H1 (cell line): Measurements from ENCODE around the gene SVEP1. TPM values are rescaled to one million over a fixed set of nuclear protein-coding genes. Genes with fewer than 3 reads are reported as not detected.

Experiments
- CTCF ChIA-PET: fragments of 300-600 bp; sonication (Branson Sonifier 250); formaldehyde crosslinking; loops from one replicate; lab custom pipeline; 2021; ENCODE audit not compliant: partially characterized antibody; lab: Charles Lee
- POLR2A ChIA-PET: fragments of 300-600 bp; sonication (Branson Sonifier 250); formaldehyde crosslinking; loops from one replicate; lab custom pipeline; 2021; ENCODE audit warnings: inconsistent platforms; ENCODE audit not compliant: partially characterized antibody; lab: Charles Lee
- DNase-seq, 2 experiments: peaks; one replicate each; pipeline versions ENCODE4 v3.0.0 to v3.0.0-alpha.2; 2010 to 2022; ENCODE audit warnings: low spot score in 2 of 2, low read depth in 1 of 2, mixed read lengths in 1 of 2
- FAIRE-seq: peaks from 2 replicates; lab custom pipeline; 2011; peaks lifted over from hg19 to GRCh38; lab: Jason Lieb, UNC
- H2AFZ ChIP-seq: 2 replicates; pipeline ENCODE4 v1.8.1; 2012; ENCODE audit warnings: low read length, inconsistent platforms
- H2AK5ac ChIP-seq: 2 replicates; pipeline ENCODE4 v1.6.1; 2013; ENCODE audit warnings: low read depth, low read length
- H2BK120ac ChIP-seq: replicated peaks from 2 replicates; pipeline ENCODE3; 2013; ENCODE audit warnings: low read depth, low read length, inconsistent platforms
- H2BK12ac ChIP-seq: 2 replicates; pipeline ENCODE4 v1.6.1; 2013; ENCODE audit warnings: low read depth, low read length
- H2BK15ac ChIP-seq: 2 replicates; pipeline ENCODE4 v1.6.1; 2013; ENCODE audit warnings: low read length
- H2BK20ac ChIP-seq: 2 replicates; pipeline ENCODE4 v1.6.1; 2013; ENCODE audit warnings: low read length
- H2BK5ac ChIP-seq: 2 replicates; pipeline ENCODE4 v1.6.1; 2013; ENCODE audit warnings: low read depth, low read length
- H3K14ac ChIP-seq: 2 replicates; pipeline ENCODE4 v1.6.1; 2013; ENCODE audit warnings: inconsistent platforms; ENCODE audit not compliant: insufficient read length
- H3K18ac ChIP-seq: 2 replicates; pipeline ENCODE4 v1.6.1; 2013; ENCODE audit warnings: low read length; ENCODE audit errors: extremely low read depth
- H3K23ac ChIP-seq: 2 replicates; pipeline ENCODE4 v1.6.1; 2013; ENCODE audit warnings: inconsistent platforms; ENCODE audit not compliant: insufficient read length
- H3K23me2 ChIP-seq: 2 replicates; pipeline ENCODE4 v1.6.1; 2013; ENCODE audit warnings: low read depth, low read length
- H3K27ac ChIP-seq: 2 replicates; pipeline ENCODE4 v1.6.1; 2011; ENCODE audit warnings: low read depth, low read length, inconsistent platforms
- H3K27me3 ChIP-seq, 4 experiments: replicated peaks in 1 of 4; 1 replicate in 1 of 4; 2 replicates in 3 of 4; pipeline versions ENCODE4 v1.6.1 to v1.8.1; 2011 to 2013; ENCODE audit warnings: low read length in 3 of 4, mild to moderate bottlenecking in 3 of 4, inconsistent platforms in 2 of 4, mixed read lengths in 2 of 4, moderate library complexity in 1 of 4; ENCODE audit not compliant: control insufficient read depth in 3 of 4, insufficient read depth in 3 of 4; ENCODE audit errors: extremely low read depth in 1 of 4
- H3K36me3 ChIP-seq, 4 experiments: 2 replicates each; pipeline versions ENCODE4 v1.6.1 to v1.8.1; 2011 to 2013; ENCODE audit warnings: mild to moderate bottlenecking in 4 of 4, low read length in 3 of 4, moderate library complexity in 2 of 4, control low read depth in 1 of 4, inconsistent platforms in 1 of 4; ENCODE audit not compliant: insufficient read depth in 4 of 4, control insufficient read depth in 2 of 4
- H3K4ac ChIP-seq: replicated peaks from 2 replicates; pipeline ENCODE3; 2013; ENCODE audit warnings: low read length, low read depth, mixed read lengths, inconsistent platforms; ENCODE audit not compliant: insufficient read length
- H3K4me1 ChIP-seq, 4 experiments: replicated peaks in 1 of 4; 1 replicate in 1 of 4; 2 replicates in 3 of 4; pipeline versions ENCODE4 v1.6.1 to v1.8.1; 2011 to 2013; ENCODE audit warnings: low read length in 3 of 4, inconsistent platforms in 2 of 4, mixed read lengths in 1 of 4; ENCODE audit not compliant: insufficient read depth in 4 of 4, control insufficient read depth in 3 of 4
- H3K4me2 ChIP-seq, 2 experiments: 2 replicates each; pipeline versions ENCODE4 v1.6.1 to v1.8.1; 2011 to 2013; ENCODE audit warnings: low read depth in 2 of 2, low read length in 2 of 2, control low read depth in 1 of 2, inconsistent platforms in 1 of 2, mild to moderate bottlenecking in 1 of 2; ENCODE audit not compliant: insufficient read depth in 1 of 2
- H3K4me3 ChIP-seq, 4 experiments: fragments of 200-600, 300-600 bp in 1 of 4; sonication (generic), shearing (Covaris generic), sonication (Bioruptor Twin) in 1 of 4; 2 replicates each; pipeline versions ENCODE4 v1.5.1 to v1.8.1; 2011 to 2016; ENCODE audit warnings: low read length in 4 of 4, low read depth in 3 of 4, control low read depth in 2 of 4, inconsistent platforms in 2 of 4, mild to moderate bottlenecking in 2 of 4, mixed read lengths in 1 of 4, moderate library complexity in 1 of 4; ENCODE audit not compliant: insufficient read depth in 2 of 4; ENCODE audit errors: extremely low read depth in 1 of 4
- H3K56ac ChIP-seq: replicated peaks from 2 replicates; pipeline ENCODE3; 2013; ENCODE audit warnings: low read depth, mild to moderate bottlenecking, mixed read lengths, low read length, inconsistent platforms; ENCODE audit not compliant: insufficient read length
- H3K79me1 ChIP-seq: 2 replicates; pipeline ENCODE4 v1.6.1; 2013; ENCODE audit warnings: low read depth, low read length, control low read depth
- H3K79me2 ChIP-seq, 2 experiments: 2 replicates each; pipeline versions ENCODE4 v1.6.1 to v1.8.1; 2012 to 2013; ENCODE audit warnings: low read length in 2 of 2, mild to moderate bottlenecking in 2 of 2, inconsistent platforms in 1 of 2; ENCODE audit not compliant: insufficient read depth in 2 of 2, control insufficient read depth in 1 of 2
- H3K9ac ChIP-seq, 4 experiments: replicated peaks in 1 of 4; 1 replicate in 1 of 4; 2 replicates in 3 of 4; pipeline versions ENCODE4 v1.6.1 to v1.8.1; 2011 to 2013; ENCODE audit warnings: low read depth in 3 of 4, low read length in 3 of 4, control low read depth in 2 of 4, mild to moderate bottlenecking in 2 of 4, moderate library complexity in 2 of 4, inconsistent platforms in 1 of 4; ENCODE audit errors: extremely low read depth in 1 of 4
- H3K9me3 ChIP-seq, 2 experiments: 2 replicates each; pipeline versions ENCODE4 v1.6.1 to v1.8.1; 2012 to 2013; ENCODE audit warnings: mild to moderate bottlenecking in 2 of 2, moderate library complexity in 2 of 2, control low read depth in 1 of 2, inconsistent platforms in 1 of 2, low read depth in 1 of 2, low read length in 1 of 2, mixed read lengths in 1 of 2; ENCODE audit not compliant: insufficient read depth in 2 of 2
- H4K20me1 ChIP-seq, 2 experiments: replicated peaks in 1 of 2; 2 replicates each; pipeline versions ENCODE3 to v1.8.1; 2011 to 2013; ENCODE audit warnings: inconsistent platforms in 2 of 2, low read length in 2 of 2, mild to moderate bottlenecking in 1 of 2; ENCODE audit not compliant: insufficient read depth in 2 of 2, control insufficient read depth in 1 of 2
- H4K5ac ChIP-seq: 2 replicates; pipeline ENCODE4 v1.6.1; 2013; ENCODE audit warnings: low read length, low read depth, mixed read lengths, inconsistent platforms; ENCODE audit not compliant: insufficient read length
- H4K8ac ChIP-seq: 2 replicates; pipeline ENCODE4 v1.8.0; 2013; ENCODE audit warnings: mild to moderate bottlenecking, moderate library complexity, low read length, inconsistent platforms; ENCODE audit not compliant: insufficient read depth; ENCODE audit errors: extremely low read depth
- H4K91ac ChIP-seq: replicated peaks from 2 replicates; pipeline ENCODE3; 2013; ENCODE audit warnings: low read length, mixed read lengths, inconsistent platforms; ENCODE audit not compliant: insufficient read length
- BCL11A ChIP-seq, 2 experiments: IDR thresholded peaks; one replicate each; pipeline ENCODE4 v1.6.1; 2011; ENCODE audit warnings: low read depth in 2 of 2, low read length in 2 of 2, mild to moderate bottlenecking in 2 of 2
- EZH2 ChIP-seq: fragments of 200-600 bp; sonication (generic); IDR thresholded peaks from 2 replicates; pipeline ENCODE4 v1.7.1; 2012; ENCODE audit warnings: low read depth, mild to moderate bottlenecking, moderate library complexity, low read length, inconsistent platforms; ENCODE audit not compliant: severe bottlenecking
- FOSL1 ChIP-seq: IDR thresholded peaks from 2 replicates; pipeline ENCODE4 v1.6.1; 2011; ENCODE audit warnings: mild to moderate bottlenecking, low read depth, low read length, moderate library complexity; ENCODE audit not compliant: insufficient read depth
- RAD21 ChIP-seq, 2 experiments: IDR thresholded peaks in 1 of 2; conservative IDR thresholded peaks in 1 of 2; 2 replicates each; pipeline ENCODE4 v1.6.1; 2011; ENCODE audit warnings: low read depth in 2 of 2, low read length in 2 of 2, improper control_type of control experiment in 1 of 2, inconsistent platforms in 1 of 2, mild to moderate bottlenecking in 1 of 2, moderate library complexity in 1 of 2
- SIN3A ChIP-seq, 2 experiments: IDR thresholded peaks in 1 of 2; conservative IDR thresholded peaks in 1 of 2; 2 replicates each; pipeline ENCODE4 v1.6.1; 2011 to 2012; ENCODE audit warnings: low read length in 2 of 2, improper control_type of control experiment in 1 of 2, low read depth in 1 of 2, mild to moderate bottlenecking in 1 of 2
- SIRT6 ChIP-seq: IDR thresholded peaks from one replicate; pipeline ENCODE4 v1.7.1; 2012; ENCODE audit warnings: low read length, inconsistent platforms
- TCF12 ChIP-seq: IDR thresholded peaks from 2 replicates; pipeline ENCODE4 v1.6.1; 2011; ENCODE audit warnings: low read depth, mild to moderate bottlenecking, low read length
- YY1 ChIP-seq: IDR thresholded peaks from 2 replicates; pipeline ENCODE4 v1.6.1; 2011; ENCODE audit warnings: low read depth, mild to moderate bottlenecking, low read length
- WGBS, 2 experiments: shearing (Covaris generic) in 1 of 2; methylation state at CpG; one replicate each; pipeline versions ENCODE4 v1.1.6 to v1.1.7; 2013 to 2015; ENCODE audit warnings: low lambda C conversion rate in 2 of 2, mixed read lengths in 2 of 2, inconsistent platforms in 1 of 2, low coverage in 1 of 2, missing lambda C conversion rate in 1 of 2; ENCODE audit not compliant: insufficient replicate concordance in 2 of 2, insufficient coverage in 1 of 2, insufficient read length in 1 of 2; ENCODE audit errors: extremely low coverage in 1 of 2, missing lambda C conversion rate in 1 of 2; 5-methylcytosine and 5-hydroxymethylcytosine counted together
- polyA plus RNA-seq, 7 experiments: library from polyadenylated mRNA; depleted of rRNA in 3 of 7; stranded (reverse) in 5 of 7; unstranded in 2 of 7; fragments of >200 nt in 5 of 7; fragments of 200-250 nt in 2 of 7; gene quantifications; 1 replicate in 5 of 7; 2 replicates in 1 of 7; 4 replicates in 1 of 7; pipeline versions ENCODE4 v1.2.1 to v1.2.3, GENCODE V29; 2011 to 2013; ENCODE audit warnings: missing spikeins in 2 of 7, mixed read lengths in 2 of 7
- total RNA-seq: library from RNA; stranded (reverse); fragmentation: NEBNext Ultra II Directional; extraction: Animal tissue kit (Norgen Biotek cat#: 25700); gene quantifications from 2 replicates; pipeline ENCODE4 v1.2.1, GENCODE V29; 2021

The SVEP1 gene
- total and polyA plus RNA-seq, 2 of the 8 experiments (the other 6 are each of a cell fraction or from before 2014, with no cell fraction given), result 0.11 to 0.37 TPM

DNA sequence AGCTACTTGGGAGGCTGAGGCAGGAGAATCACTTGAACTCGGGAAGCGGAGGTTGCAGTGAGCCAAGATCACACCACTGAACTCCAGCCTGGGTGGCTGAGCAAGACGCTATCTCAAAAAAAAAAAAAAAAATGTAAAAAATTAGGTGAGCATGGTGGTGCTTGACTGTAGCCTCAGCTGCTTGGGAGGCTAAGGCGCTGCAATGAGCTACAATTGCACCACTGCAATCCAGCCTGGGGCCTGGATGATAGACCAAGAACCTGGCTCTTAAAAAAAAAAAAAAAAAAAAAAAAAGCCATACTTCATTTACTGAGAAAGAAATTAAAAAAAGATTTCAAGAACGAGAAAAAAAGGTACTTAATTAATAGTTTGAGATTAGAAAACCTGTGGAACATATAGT is 62.1 kb downstream of the SVEP1 start:
- POLR2A ChIA-PET, result no interaction called here
- H3K14ac ChIP-seq, result no peak overlapping the region
- no peak for TF ChIP-seq TCF12
- no peak for TF ChIP-seq SIRT6
- TF ChIP-seq RAD21 (IDR thresholded peaks at IDR 0.05 in 1 of 2, conservative IDR thresholded peaks at IDR 0.05 in 1 of 2; ENCODE audit: low read depth in 2 of 2, low read length in 2 of 2), result no peak
- no peak for TF ChIP-seq FOSL1
- no peak for TF ChIP-seq BCL11A (IDR thresholded peaks at IDR 0.05; ENCODE audit: low read depth in 2 of 2, low read length in 2 of 2)
- TF ChIP-seq YY1, result no peak
- TF ChIP-seq EZH2, result no peak
- no peak for TF ChIP-seq SIN3A (conservative IDR thresholded peaks at IDR 0.05 in 1 of 2, IDR thresholded peaks at IDR 0.05 in 1 of 2; ENCODE audit: low read depth in 1 of 2, low read length in 2 of 2)

More for the DNA sequence above, 62.1 kb downstream of the SVEP1 start:
- Histone ChIP-seq H4K5ac (no peak overlapping the region), H3K36me3 (no peaks in the 10 kb centered on the region), H3K4me2 (no peak overlapping the region), H3K79me1 (no peaks in the 10 kb centered on the region), H2AK5ac (no peak overlapping the region), H3K9ac (no peak overlapping the region), H4K91ac (no peak overlapping the region), H3K56ac (no peak overlapping the region), H3K23me2 (no peaks in the 10 kb centered on the region), H2BK120ac (no peak overlapping the region), H2BK15ac (no peak overlapping the region), H3K18ac (no peak overlapping the region), H3K27me3 (no peaks in the 10 kb centered on the region), H3K79me2 (no peaks in the 10 kb centered on the region), H3K4ac (no peak overlapping the region), H2BK20ac (no peak overlapping the region), H2BK12ac (no peak overlapping the region), H2AFZ (no peak overlapping the region), H3K4me3 (no peak overlapping the region), H2BK5ac (no peak overlapping the region), H4K8ac (no peak overlapping the region), H3K27ac (no peak overlapping the region), H3K9me3 (no peaks in the 10 kb centered on the region), H3K4me1 (no peaks in the 10 kb centered on the region), H3K23ac (no peak overlapping the region), H4K20me1 (no peaks in the 10 kb centered on the region)
- DNase-seq (no peak), FAIRE-seq (no peak)
- CTCF ChIA-PET, result interaction anchor here (1.4 kb wide), 1 partner anchor 106 kb away, joined by 5 read pairs; no protein-coding TSS in a partner anchor
- WGBS, 2 experiments, result 85% methylated on average over 4 of the region's 5 CpGs; no CpG with 5 or more reads in 1 of the 2 experiments
